Activated T-cell treated with anti-CD3 and anti-CD28 coated beads, Interleukin-2, amount 50 U/mL, for 1 hour (primary cell): ENCODE results near the gene CDC7.
"Not testable (repeated sequence)": the region's sequence is repeated elsewhere in the genome, so short reads cannot be mapped to it uniquely, and the experiment has no call there.

ENCODE experiments used
- DNase-seq: peaks from one replicate; pipeline ENCODE4 v3.0.0-alpha.2; 2020

The CDC7 gene

DNA sequence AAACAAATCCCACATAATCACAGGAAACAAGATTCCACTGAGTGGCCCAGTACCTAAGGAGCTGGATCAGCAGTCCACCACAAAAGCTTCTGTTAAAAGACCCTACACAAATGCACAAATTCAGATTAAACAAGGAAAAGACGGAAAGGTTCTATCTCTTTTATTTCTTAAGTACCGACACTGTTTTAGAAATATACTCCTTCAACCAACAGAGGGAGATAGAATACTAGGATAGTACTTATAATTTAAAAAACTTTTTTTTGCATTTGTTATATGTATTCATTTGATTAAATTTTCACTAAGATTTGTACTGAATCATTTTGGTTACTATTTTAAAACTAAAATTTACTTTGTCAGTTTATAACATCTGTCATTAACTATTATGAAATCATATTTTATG lies 12.5 kb downstream of the CDC7 start:
- DNase-seq, result no peak

- DNase-seq, result no peak
Observed at GRCh38 chr1:91513706-91514105, 13.1 kb downstream of the CDC7 start.

DNA sequence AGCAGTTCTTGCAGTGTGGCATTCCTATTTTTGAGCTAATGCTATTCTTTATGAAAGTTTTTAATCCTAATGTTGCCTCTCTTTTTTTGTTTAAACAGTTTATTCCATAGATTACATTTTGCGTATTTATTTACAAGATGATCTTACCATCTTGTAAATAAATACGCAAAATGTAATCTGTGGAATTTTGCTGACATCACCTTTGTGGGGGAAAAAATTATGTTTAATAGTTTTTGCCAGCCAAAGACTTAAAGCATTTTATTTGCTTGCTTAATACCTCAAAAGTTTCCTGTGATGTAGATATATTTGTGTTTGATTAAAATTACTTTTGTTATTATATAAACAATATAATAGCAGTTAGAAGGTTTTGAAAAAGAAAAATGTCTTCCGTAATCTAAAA lies 15.3 kb downstream of the CDC7 start:
- DNase-seq, result no peak

- not testable (repeated sequence) for DNase-seq
Observed at GRCh38 chr1:91516605-91517004, 16.0 kb downstream of the CDC7 start.

- not testable (repeated sequence) for DNase-seq
Observed at GRCh38 chr1:91519167-91519566, 18.5 kb downstream of the CDC7 start.

- no peak for DNase-seq
Observed at GRCh38 chr1:91520942-91521507, 20.4 kb downstream of the CDC7 start.

DNA sequence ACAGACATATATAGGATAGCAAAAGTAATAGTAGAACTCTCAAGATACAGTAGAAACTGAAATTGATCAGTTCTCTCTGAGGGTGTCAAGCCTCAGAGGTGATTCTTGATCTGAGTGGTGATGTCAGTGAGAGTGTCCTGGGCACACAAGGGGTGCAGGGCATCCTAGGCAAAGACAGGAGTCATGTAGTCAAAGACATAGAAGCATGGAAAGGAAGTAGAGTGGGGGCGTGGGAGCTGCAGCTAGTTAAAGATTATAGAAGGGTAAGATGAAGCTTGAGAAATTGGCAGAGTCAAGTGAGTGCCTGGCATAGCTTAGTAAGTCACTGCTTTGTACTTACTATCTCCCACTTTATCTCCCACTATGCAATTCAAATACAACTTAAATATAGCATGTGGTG lies 22.8 kb downstream of the CDC7 start:
- DNase-seq, result no peak

DNA sequence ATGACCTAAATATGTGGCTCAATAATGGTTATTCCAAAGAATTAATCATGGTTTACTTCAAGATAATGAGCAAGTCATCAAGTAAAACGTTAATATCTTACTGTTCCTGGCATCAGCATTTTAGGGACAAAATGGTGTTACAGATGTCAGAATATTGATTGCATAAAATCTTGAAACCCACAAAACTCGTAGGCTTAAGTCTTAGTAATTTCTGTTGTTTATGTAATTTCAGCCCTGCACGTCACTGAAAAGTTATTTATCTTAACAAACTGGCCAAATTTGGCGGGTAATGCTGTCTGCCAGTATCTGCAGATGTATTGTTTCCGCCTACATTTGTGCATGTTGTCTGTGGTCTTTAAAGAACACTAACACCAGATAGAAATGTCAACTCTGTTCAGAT lies 25.8 kb downstream of the CDC7 start:
- DNase-seq, result no peak

- DNase-seq, result no peak
Observed at GRCh38 chr1:91527266-91527765, 26.7 kb downstream of the CDC7 start.

DNA sequence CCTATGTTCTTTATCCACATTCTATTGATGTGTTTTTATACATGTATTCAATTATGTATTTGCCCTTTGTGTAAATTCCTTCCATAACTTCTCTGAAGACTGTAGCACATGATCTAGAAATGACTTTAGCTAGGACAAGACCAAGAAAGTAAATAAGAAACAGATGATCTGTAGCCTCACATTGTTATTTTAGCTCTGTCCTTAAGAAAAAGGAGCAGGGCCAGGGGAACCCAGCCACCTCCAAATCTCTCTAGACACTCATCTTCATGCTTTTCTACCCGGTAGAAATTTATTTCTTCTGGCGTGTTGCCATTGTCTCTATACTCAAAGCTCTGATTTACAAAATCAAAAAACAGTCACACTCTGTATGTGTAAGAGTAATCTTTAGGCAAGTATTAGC lies 27.1 kb downstream of the CDC7 start:
- no peak for DNase-seq

GRCh38 chr1:91529856-91530255 lies 29.2 kb downstream of the CDC7 start:
- DNase-seq, result no peak

GRCh38 chr1:91533361-91534024 lies 32.8 kb downstream of the CDC7 start:
- no peak for DNase-seq

- DNase-seq, result no peak
Observed at GRCh38 chr1:91535441-91535840, 34.8 kb downstream of the CDC7 start.

- no peak for DNase-seq
Observed at GRCh38 chr1:91537281-91537986, 36.8 kb downstream of the CDC7 start.

DNA sequence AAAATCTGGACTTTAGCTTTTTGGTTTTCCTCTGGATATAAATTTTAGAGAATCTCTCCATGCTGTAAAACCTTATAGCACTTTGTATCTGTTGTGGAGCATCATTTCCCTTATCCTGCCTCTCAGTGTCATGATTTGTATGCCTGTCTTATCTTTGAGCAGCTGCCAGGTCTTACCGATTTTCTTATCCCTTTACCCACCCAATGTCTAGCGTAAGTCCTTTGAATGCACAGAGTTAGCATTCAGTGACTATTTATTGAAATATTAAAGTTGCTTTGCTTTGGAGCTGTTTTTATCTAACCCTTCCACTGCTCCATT lies 37.3 kb downstream of the CDC7 start:
- DNase-seq, result no peak

- no peak for DNase-seq
Observed at GRCh38 chr1:91540910-91541309, 40.3 kb downstream of the CDC7 start.

DNA sequence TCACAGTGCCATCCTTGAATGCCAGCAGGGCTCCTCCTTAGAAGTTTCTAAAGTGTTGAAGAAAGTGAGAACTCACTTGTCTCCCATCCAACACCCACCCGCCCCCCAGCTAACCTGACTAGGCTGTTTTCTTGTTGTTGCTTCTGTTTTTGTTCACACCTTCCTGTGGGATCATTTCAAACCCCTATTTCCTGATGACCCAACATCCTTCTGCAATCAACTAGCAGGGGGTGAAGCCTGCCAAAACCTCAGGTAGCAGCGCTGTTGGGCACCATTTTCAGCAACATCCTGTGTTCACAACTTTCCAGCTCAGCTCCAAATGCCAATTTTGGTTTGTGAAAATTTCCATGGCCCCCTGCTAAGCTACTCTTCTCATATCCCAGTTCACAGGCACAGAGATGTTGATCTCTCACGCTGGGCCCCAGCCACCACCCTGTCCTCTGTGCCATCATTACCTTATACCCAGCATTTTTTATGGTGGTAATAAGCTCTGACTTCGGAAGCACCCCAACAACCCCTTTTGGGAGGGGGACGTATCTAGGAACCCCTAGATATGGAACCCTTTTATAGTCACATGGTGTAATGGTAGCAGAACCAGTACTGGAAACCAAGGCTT lies 41.4 kb downstream of the CDC7 start:
- no peak for DNase-seq

DNA sequence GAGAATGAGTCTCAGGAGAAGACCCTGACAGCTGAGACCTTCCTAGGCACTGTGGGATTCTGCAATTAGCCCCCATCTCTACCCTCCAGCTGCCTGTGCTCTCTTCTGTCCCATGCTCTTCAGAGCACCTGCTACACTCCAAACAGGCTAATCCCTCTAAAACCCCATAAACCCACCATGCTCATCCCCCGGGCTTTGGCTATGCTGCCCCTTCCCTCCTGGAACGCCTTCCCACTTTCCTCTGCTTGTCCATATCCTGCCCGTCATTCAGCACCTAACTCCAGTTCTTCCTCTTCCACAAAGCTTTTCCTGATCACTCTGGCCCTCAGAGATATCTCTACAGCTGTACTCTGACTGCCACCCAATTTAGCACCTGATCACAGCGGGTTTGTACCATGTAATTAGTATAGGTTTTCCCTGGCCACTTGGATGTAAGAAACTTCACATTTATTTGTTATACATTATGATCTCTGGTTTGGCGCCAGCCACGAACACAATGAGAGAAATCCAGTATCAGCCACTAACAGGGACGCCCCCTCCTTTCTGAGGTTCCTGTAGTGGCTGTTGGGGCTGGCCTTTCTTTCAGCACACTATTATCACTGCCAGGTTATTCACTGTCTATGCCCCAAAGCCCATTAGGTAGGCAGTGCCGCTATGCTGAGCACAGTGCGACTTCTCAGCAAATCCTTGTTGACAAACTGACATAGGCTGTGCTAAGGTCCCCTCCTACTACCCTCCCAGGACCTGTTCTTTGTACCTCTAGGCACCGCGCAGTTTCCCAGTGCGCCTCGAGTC lies 45.1 kb downstream of the CDC7 start:
- DNase-seq, result no peak

DNA sequence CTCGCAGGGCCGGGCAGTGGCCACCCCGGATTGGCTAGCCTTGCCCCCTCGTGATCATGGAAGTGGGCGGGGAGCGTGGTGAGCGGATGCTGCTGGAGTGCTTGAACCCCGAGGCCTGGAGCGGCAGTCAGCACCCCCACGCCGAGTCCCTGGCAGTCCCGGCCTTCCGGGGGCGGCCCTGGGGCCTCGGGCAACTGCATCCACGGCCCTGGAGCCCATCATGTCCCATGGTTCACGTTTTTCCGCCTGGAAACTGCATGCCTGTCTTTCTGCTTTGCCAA lies 45.6 kb downstream of the CDC7 start:
- DNase-seq, result no peak

- DNase-seq, result no peak
Observed at GRCh38 chr1:91546876-91547275, 46.2 kb downstream of the CDC7 start.

DNA sequence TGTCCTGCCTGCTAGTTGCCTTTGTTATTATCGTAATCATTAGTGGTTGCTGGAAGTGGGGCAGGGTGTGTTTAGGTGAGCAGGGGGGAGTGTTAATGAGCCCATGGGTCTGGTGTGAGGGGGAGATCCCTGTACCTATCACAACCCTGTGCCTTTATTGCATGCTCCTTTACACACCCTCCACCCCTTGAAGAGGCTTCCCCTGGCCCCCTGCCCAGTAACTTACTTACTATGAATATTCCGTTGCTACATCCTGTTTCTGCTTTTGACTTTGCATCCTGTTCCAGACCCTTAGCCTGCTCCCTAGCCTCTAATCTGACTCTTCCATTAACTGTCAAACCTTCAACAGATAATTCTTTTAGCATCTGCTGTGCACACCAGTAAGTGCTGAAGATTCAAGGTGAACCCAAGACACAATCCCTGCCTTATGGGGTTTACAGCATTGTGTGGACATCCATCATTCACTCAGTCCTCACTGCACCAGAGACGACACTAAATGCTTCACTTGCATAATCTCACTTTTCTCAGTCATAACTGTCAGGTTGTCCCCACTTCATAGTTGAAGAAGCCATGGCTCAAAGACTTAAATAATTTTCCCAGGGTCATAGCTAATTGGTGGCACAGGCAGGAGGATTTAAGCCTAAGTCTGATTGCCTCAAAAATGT lies 47.9 kb downstream of the CDC7 start:
- DNase-seq, result no peak

DNA sequence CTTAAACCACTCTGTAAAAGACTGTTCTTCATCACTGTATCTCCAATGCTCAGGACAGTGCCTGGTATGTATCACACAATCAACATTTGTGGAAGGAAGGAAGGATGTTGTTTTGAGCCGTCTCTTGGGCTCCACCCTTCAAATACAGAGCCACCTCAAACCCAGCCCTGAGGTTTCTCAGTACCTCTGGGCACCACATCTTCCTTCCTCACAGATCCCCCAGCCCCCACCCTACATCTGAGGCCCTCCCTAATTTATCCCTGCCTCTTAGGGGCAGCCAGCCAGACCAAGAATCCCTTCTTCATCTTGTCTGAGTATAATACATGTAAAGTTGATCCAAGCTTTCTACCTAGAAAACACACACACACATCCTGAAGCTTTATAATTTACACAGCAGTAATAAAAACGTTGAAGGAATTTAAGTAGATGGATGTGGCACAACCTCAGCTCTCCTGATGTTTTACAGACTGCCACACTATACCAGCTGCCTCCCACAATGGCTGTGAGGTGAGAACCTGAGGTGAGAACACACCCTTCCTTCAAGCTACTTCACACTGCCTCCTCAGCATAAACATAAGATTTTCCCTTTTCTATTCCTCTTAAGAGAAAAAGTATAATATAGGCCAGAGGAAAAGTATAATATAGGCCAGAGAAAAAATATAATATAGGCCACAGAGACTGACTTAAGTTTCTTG lies 48.5 kb downstream of the CDC7 start:
- no peak for DNase-seq
